H1 (cell line): ENCODE data around the gene SLC16A11. TPM values are rescaled to one million over a fixed set of nuclear protein-coding genes. Genes with fewer than 3 reads are reported as not detected.
"Not testable (repeated sequence)": the region's sequence is repeated elsewhere in the genome, so short reads cannot be mapped to it uniquely, and the experiment has no call there.

Experiments
- CTCF ChIA-PET: fragments of 300-600 bp; sonication (Branson Sonifier 250); formaldehyde crosslinking; loops from one replicate; lab custom pipeline; 2021; ENCODE audit not compliant: partially characterized antibody; lab: Charles Lee
- POLR2A ChIA-PET: fragments of 300-600 bp; sonication (Branson Sonifier 250); formaldehyde crosslinking; loops from one replicate; lab custom pipeline; 2021; ENCODE audit warnings: inconsistent platforms; ENCODE audit not compliant: partially characterized antibody; lab: Charles Lee
- DNase-seq, 2 experiments: peaks; one replicate each; pipeline versions ENCODE4 v3.0.0 to v3.0.0-alpha.2; 2010 to 2022; ENCODE audit warnings: low spot score in 2 of 2, low read depth in 1 of 2, mixed read lengths in 1 of 2
- FAIRE-seq: peaks from 2 replicates; lab custom pipeline; 2011; peaks lifted over from hg19 to GRCh38; lab: Jason Lieb, UNC
- H2AFZ ChIP-seq: 2 replicates; pipeline ENCODE4 v1.8.1; 2012; ENCODE audit warnings: low read length, inconsistent platforms
- H2AK5ac ChIP-seq: 2 replicates; pipeline ENCODE4 v1.6.1; 2013; ENCODE audit warnings: low read depth, low read length
- H2BK120ac ChIP-seq: replicated peaks from 2 replicates; pipeline ENCODE3; 2013; ENCODE audit warnings: low read depth, low read length, inconsistent platforms
- H2BK12ac ChIP-seq: 2 replicates; pipeline ENCODE4 v1.6.1; 2013; ENCODE audit warnings: low read depth, low read length
- H2BK15ac ChIP-seq: 2 replicates; pipeline ENCODE4 v1.6.1; 2013; ENCODE audit warnings: low read length
- H2BK20ac ChIP-seq: 2 replicates; pipeline ENCODE4 v1.6.1; 2013; ENCODE audit warnings: low read length
- H2BK5ac ChIP-seq: 2 replicates; pipeline ENCODE4 v1.6.1; 2013; ENCODE audit warnings: low read depth, low read length
- H3K14ac ChIP-seq: 2 replicates; pipeline ENCODE4 v1.6.1; 2013; ENCODE audit warnings: inconsistent platforms; ENCODE audit not compliant: insufficient read length
- H3K18ac ChIP-seq: 2 replicates; pipeline ENCODE4 v1.6.1; 2013; ENCODE audit warnings: low read length; ENCODE audit errors: extremely low read depth
- H3K23ac ChIP-seq: 2 replicates; pipeline ENCODE4 v1.6.1; 2013; ENCODE audit warnings: inconsistent platforms; ENCODE audit not compliant: insufficient read length
- H3K23me2 ChIP-seq: 2 replicates; pipeline ENCODE4 v1.6.1; 2013; ENCODE audit warnings: low read depth, low read length
- H3K27ac ChIP-seq: 2 replicates; pipeline ENCODE4 v1.6.1; 2011; ENCODE audit warnings: low read depth, low read length, inconsistent platforms
- H3K27me3 ChIP-seq, 4 experiments: replicated peaks in 1 of 4; 1 replicate in 1 of 4; 2 replicates in 3 of 4; pipeline versions ENCODE4 v1.6.1 to v1.8.1; 2011 to 2013; ENCODE audit warnings: low read length in 3 of 4, mild to moderate bottlenecking in 3 of 4, inconsistent platforms in 2 of 4, mixed read lengths in 2 of 4, moderate library complexity in 1 of 4; ENCODE audit not compliant: control insufficient read depth in 3 of 4, insufficient read depth in 3 of 4; ENCODE audit errors: extremely low read depth in 1 of 4
- H3K36me3 ChIP-seq, 4 experiments: 2 replicates each; pipeline versions ENCODE4 v1.6.1 to v1.8.1; 2011 to 2013; ENCODE audit warnings: mild to moderate bottlenecking in 4 of 4, low read length in 3 of 4, moderate library complexity in 2 of 4, control low read depth in 1 of 4, inconsistent platforms in 1 of 4; ENCODE audit not compliant: insufficient read depth in 4 of 4, control insufficient read depth in 2 of 4
- H3K4ac ChIP-seq: replicated peaks from 2 replicates; pipeline ENCODE3; 2013; ENCODE audit warnings: low read length, low read depth, mixed read lengths, inconsistent platforms; ENCODE audit not compliant: insufficient read length
- H3K4me1 ChIP-seq, 4 experiments: replicated peaks in 1 of 4; 1 replicate in 1 of 4; 2 replicates in 3 of 4; pipeline versions ENCODE4 v1.6.1 to v1.8.1; 2011 to 2013; ENCODE audit warnings: low read length in 3 of 4, inconsistent platforms in 2 of 4, mixed read lengths in 1 of 4; ENCODE audit not compliant: insufficient read depth in 4 of 4, control insufficient read depth in 3 of 4
- H3K4me2 ChIP-seq, 2 experiments: 2 replicates each; pipeline versions ENCODE4 v1.6.1 to v1.8.1; 2011 to 2013; ENCODE audit warnings: low read depth in 2 of 2, low read length in 2 of 2, control low read depth in 1 of 2, inconsistent platforms in 1 of 2, mild to moderate bottlenecking in 1 of 2; ENCODE audit not compliant: insufficient read depth in 1 of 2
- H3K4me3 ChIP-seq, 4 experiments: fragments of 200-600, 300-600 bp in 1 of 4; sonication (generic), shearing (Covaris generic), sonication (Bioruptor Twin) in 1 of 4; 2 replicates each; pipeline versions ENCODE4 v1.5.1 to v1.8.1; 2011 to 2016; ENCODE audit warnings: low read length in 4 of 4, low read depth in 3 of 4, control low read depth in 2 of 4, inconsistent platforms in 2 of 4, mild to moderate bottlenecking in 2 of 4, mixed read lengths in 1 of 4, moderate library complexity in 1 of 4; ENCODE audit not compliant: insufficient read depth in 2 of 4; ENCODE audit errors: extremely low read depth in 1 of 4
- H3K56ac ChIP-seq: replicated peaks from 2 replicates; pipeline ENCODE3; 2013; ENCODE audit warnings: low read depth, mild to moderate bottlenecking, mixed read lengths, low read length, inconsistent platforms; ENCODE audit not compliant: insufficient read length
- H3K79me1 ChIP-seq: 2 replicates; pipeline ENCODE4 v1.6.1; 2013; ENCODE audit warnings: low read depth, low read length, control low read depth
- H3K79me2 ChIP-seq, 2 experiments: 2 replicates each; pipeline versions ENCODE4 v1.6.1 to v1.8.1; 2012 to 2013; ENCODE audit warnings: low read length in 2 of 2, mild to moderate bottlenecking in 2 of 2, inconsistent platforms in 1 of 2; ENCODE audit not compliant: insufficient read depth in 2 of 2, control insufficient read depth in 1 of 2
- H3K9ac ChIP-seq, 4 experiments: replicated peaks in 1 of 4; 1 replicate in 1 of 4; 2 replicates in 3 of 4; pipeline versions ENCODE4 v1.6.1 to v1.8.1; 2011 to 2013; ENCODE audit warnings: low read depth in 3 of 4, low read length in 3 of 4, control low read depth in 2 of 4, mild to moderate bottlenecking in 2 of 4, moderate library complexity in 2 of 4, inconsistent platforms in 1 of 4; ENCODE audit errors: extremely low read depth in 1 of 4
- H3K9me3 ChIP-seq, 2 experiments: 2 replicates each; pipeline versions ENCODE4 v1.6.1 to v1.8.1; 2012 to 2013; ENCODE audit warnings: mild to moderate bottlenecking in 2 of 2, moderate library complexity in 2 of 2, control low read depth in 1 of 2, inconsistent platforms in 1 of 2, low read depth in 1 of 2, low read length in 1 of 2, mixed read lengths in 1 of 2; ENCODE audit not compliant: insufficient read depth in 2 of 2
- H4K20me1 ChIP-seq, 2 experiments: replicated peaks in 1 of 2; 2 replicates each; pipeline versions ENCODE3 to v1.8.1; 2011 to 2013; ENCODE audit warnings: inconsistent platforms in 2 of 2, low read length in 2 of 2, mild to moderate bottlenecking in 1 of 2; ENCODE audit not compliant: insufficient read depth in 2 of 2, control insufficient read depth in 1 of 2
- H4K5ac ChIP-seq: 2 replicates; pipeline ENCODE4 v1.6.1; 2013; ENCODE audit warnings: low read length, low read depth, mixed read lengths, inconsistent platforms; ENCODE audit not compliant: insufficient read length
- H4K8ac ChIP-seq: 2 replicates; pipeline ENCODE4 v1.8.0; 2013; ENCODE audit warnings: mild to moderate bottlenecking, moderate library complexity, low read length, inconsistent platforms; ENCODE audit not compliant: insufficient read depth; ENCODE audit errors: extremely low read depth
- H4K91ac ChIP-seq: replicated peaks from 2 replicates; pipeline ENCODE3; 2013; ENCODE audit warnings: low read length, mixed read lengths, inconsistent platforms; ENCODE audit not compliant: insufficient read length
- ATF3 ChIP-seq: IDR thresholded peaks from 2 replicates; pipeline ENCODE4 v1.6.1; 2011; ENCODE audit warnings: low read depth, mild to moderate bottlenecking, low read length; ENCODE audit not compliant: insufficient read depth
- USF2 ChIP-seq: IDR thresholded peaks from 2 replicates; pipeline ENCODE4 v1.6.1; 2011; ENCODE audit warnings: low read length, improper control_type of control experiment
- WGBS, 2 experiments: shearing (Covaris generic) in 1 of 2; methylation state at CpG; one replicate each; pipeline versions ENCODE4 v1.1.6 to v1.1.7; 2013 to 2015; ENCODE audit warnings: low lambda C conversion rate in 2 of 2, mixed read lengths in 2 of 2, inconsistent platforms in 1 of 2, low coverage in 1 of 2, missing lambda C conversion rate in 1 of 2; ENCODE audit not compliant: insufficient replicate concordance in 2 of 2, insufficient coverage in 1 of 2, insufficient read length in 1 of 2; ENCODE audit errors: extremely low coverage in 1 of 2, missing lambda C conversion rate in 1 of 2; 5-methylcytosine and 5-hydroxymethylcytosine counted together
- polyA plus RNA-seq, 7 experiments: library from polyadenylated mRNA; depleted of rRNA in 3 of 7; stranded (reverse) in 5 of 7; unstranded in 2 of 7; fragments of >200 nt in 5 of 7; fragments of 200-250 nt in 2 of 7; gene quantifications; 1 replicate in 5 of 7; 2 replicates in 1 of 7; 4 replicates in 1 of 7; pipeline versions ENCODE4 v1.2.1 to v1.2.3, GENCODE V29; 2011 to 2013; ENCODE audit warnings: missing spikeins in 2 of 7, mixed read lengths in 2 of 7
- total RNA-seq: library from RNA; stranded (reverse); fragmentation: NEBNext Ultra II Directional; extraction: Animal tissue kit (Norgen Biotek cat#: 25700); gene quantifications from 2 replicates; pipeline ENCODE4 v1.2.1, GENCODE V29; 2021

SLC16A11 gene
- total and polyA plus RNA-seq, 2 of the 8 experiments (the other 6 are each of a cell fraction or from before 2014, with no cell fraction given), result 0.35 to 0.39 TPM

GRCh38 chr17:7046725-7047397, 3.0 kb upstream of the SLC16A11 start:
- H2BK12ac ChIP-seq, H3K79me1 ChIP-seq, H2BK20ac ChIP-seq, H3K9me3 ChIP-seq, H3K14ac ChIP-seq, H4K20me1 ChIP-seq, H2AK5ac ChIP-seq, H3K27ac ChIP-seq, H3K4ac ChIP-seq, H3K9ac ChIP-seq, H3K56ac ChIP-seq, H2BK15ac ChIP-seq, H3K79me2 ChIP-seq, H3K18ac ChIP-seq, H2BK5ac ChIP-seq, H2BK120ac ChIP-seq, H4K8ac ChIP-seq, H4K5ac ChIP-seq, H3K23ac ChIP-seq, H3K36me3 ChIP-seq, H4K91ac ChIP-seq: not testable (repeated sequence)
- WGBS, 2 experiments, result 19% methylated on average over 26 of the region's 26 CpGs; no CpG with 5 or more reads in 1 of the 2 experiments
- peak overlapping the region; percentile 91; the same call in 1 of the 2 replicates for H2AFZ ChIP-seq
- DNase-seq (peak in 1 of 2 experiments; percentile 64), FAIRE-seq (peak; percentile 62)
- peak overlapping the region; percentile 30 to 64 (median 34); a peak in 7 of 8 replicates for H3K4me3 ChIP-seq
- TF ChIP-seq ATF3 (0 out of 2 replicates have a peak, but pooled peaks have one; percentile 2), USF2 (peak; percentile 68; the same call in 1 of the 2 replicates)
- peaks cover 3 to 33% (median 29%) of the 10 kb centered on the region in 4 experiments for H3K27me3 ChIP-seq
- ChIA-PET POLR2A (interaction anchor here (1.0 to 3.0 kb wide), 8 partner anchors 9 to 261 kb away, joined by 3 to 13 read pairs (median 4); no protein-coding TSS in a partner anchor), CTCF (interaction anchor here (0.6 to 17.5 kb wide), 40 partner anchors 8 to 514 kb away, joined by 3 to 434 read pairs (median 6); partner anchors contain the start of genes ACAP1, ASGR1, ASGR2 and SLC16A13)
- H3K23me2 ChIP-seq, result peaks cover 31% of the 10 kb centered on the region; the same call in 1 of the 2 replicates
- H3K4me1 ChIP-seq, result peaks cover 0 to 16% (median 13%) of the 10 kb centered on the region in 4 experiments; a peak in 5 of 7 replicates
- H3K4me2 ChIP-seq, result peak overlapping the region; percentile 89 to 97
